SK-N-SH (cell line): ENCODE measurements around the gene COL23A1.

Experiments used
- CTCF ChIP-seq: fragments of 200-600 bp; sonication (generic); IDR thresholded peaks from 2 replicates; pipeline ENCODE4 v1.6.1; 2017; ENCODE audit warnings: antibody characterized with exemption, mild to moderate bottlenecking, moderate library complexity
- JUND ChIP-seq: IDR thresholded peaks from 2 replicates; pipeline ENCODE4 v1.4.0; 2012
- TAF1 ChIP-seq: IDR thresholded peaks from 2 replicates; pipeline ENCODE4 v1.6.1; 2012; ENCODE audit warnings: low read depth, mild to moderate bottlenecking, low read length, moderate library complexity, borderline replicate concordance
- TCF12 ChIP-seq: IDR thresholded peaks from 2 replicates; pipeline ENCODE4 v1.4.0; 2012
- USF2 ChIP-seq: fragments of 150-350 bp; IDR thresholded peaks from 2 replicates; pipeline ENCODE4 v1.6.1; 2017; ENCODE audit warnings: antibody characterized with exemption, low read length, low read depth, borderline replicate concordance

- TF ChIP-seq CTCF (no peak), TCF12 (no peak), JUND (no peak), USF2 (no peak), TAF1 (no peak)
These were observed 201.7 kb downstream of the COL23A1 start for GRCh38 chr5:178388386-178389025.
